SU-DHL-6 (cell line): ENCODE data around the gene ABTB2.

Experiments
- EZH2phosphoT487 ChIP-seq: fragments of 200-600 bp; sonication (generic), shearing (Covaris generic); conservative IDR thresholded peaks from 2 replicates; pipeline ENCODE4 v1.6.1; 2018; ENCODE audit warnings: mild to moderate bottlenecking, antibody characterized with exemption, low read length, moderate library complexity, mixed read lengths
- TF ChIP-seq, protein P1 (sequence below): fragments of 200-600 bp; sonication (generic); IDR thresholded peaks from one replicate; pipeline ENCODE4 v1.5.1; 2017; ENCODE audit warnings: antibody characterized with exemption, mild to moderate bottlenecking, low read length, moderate library complexity; ENCODE audit not compliant: insufficient read depth, poor library complexity, severe bottlenecking

DNA sequence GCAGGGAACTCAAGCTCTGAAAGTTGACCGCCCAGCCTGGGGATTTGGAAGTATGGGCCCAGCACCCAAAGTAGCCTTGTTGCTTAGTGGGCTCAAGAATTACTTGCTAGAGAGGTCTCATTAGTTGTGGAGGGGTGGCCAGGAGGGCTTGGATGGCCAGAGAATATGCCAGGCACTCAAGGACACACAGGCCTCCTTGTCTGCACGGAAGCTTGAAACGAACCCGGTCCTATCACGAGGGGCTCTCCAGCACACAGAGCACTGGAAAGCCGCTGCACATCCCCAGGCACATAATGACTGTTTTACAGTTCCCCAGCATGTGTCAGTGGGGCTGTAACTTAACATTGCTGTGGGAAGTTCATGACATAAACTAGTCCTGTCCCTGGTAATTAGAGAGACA is 196.4 kb downstream of the ABTB2 start:
- TF ChIP-seq, protein P1, sequence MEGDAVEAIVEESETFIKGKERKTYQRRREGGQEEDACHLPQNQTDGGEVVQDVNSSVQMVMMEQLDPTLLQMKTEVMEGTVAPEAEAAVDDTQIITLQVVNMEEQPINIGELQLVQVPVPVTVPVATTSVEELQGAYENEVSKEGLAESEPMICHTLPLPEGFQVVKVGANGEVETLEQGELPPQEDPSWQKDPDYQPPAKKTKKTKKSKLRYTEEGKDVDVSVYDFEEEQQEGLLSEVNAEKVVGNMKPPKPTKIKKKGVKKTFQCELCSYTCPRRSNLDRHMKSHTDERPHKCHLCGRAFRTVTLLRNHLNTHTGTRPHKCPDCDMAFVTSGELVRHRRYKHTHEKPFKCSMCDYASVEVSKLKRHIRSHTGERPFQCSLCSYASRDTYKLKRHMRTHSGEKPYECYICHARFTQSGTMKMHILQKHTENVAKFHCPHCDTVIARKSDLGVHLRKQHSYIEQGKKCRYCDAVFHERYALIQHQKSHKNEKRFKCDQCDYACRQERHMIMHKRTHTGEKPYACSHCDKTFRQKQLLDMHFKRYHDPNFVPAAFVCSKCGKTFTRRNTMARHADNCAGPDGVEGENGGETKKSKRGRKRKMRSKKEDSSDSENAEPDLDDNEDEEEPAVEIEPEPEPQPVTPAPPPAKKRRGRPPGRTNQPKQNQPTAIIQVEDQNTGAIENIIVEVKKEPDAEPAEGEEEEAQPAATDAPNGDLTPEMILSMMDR = no peak
- no peak for TF ChIP-seq EZH2phosphoT487
